ENCODE results near the gene TSHZ3. TPM values are rescaled to one million over a fixed set of nuclear protein-coding genes. Genes with fewer than 3 reads are reported as not detected.

TSHZ3 gene
- total and polyA plus RNA-seq, 2 of the 8 experiments (the other 6 are each of a cell fraction or from before 2014, with no cell fraction given) = 3.1 to 12.3 TPM

- no peaks in the 10 kb centered on the region for H3K79me1 ChIP-seq (ENCODE audit: low read depth, low read length)
- H4K20me1 ChIP-seq (replicated peaks in 1 of 2; ENCODE audit: control insufficient read depth in 1 of 2, insufficient read depth in 2 of 2, low read length in 2 of 2) = no peaks in the 10 kb centered on the region
- peak overlapping the region; percentile 19; the same call in 1 of the 2 replicates for H2BK5ac ChIP-seq (ENCODE audit: low read depth, low read length)
- DNase-seq (ENCODE audit: low read depth in 1 of 2, low spot score in 2 of 2) (no peak), FAIRE-seq (no peak)
- no peak overlapping the region for H2BK20ac ChIP-seq (ENCODE audit: low read length)
- H3K4me2 ChIP-seq (ENCODE audit: insufficient read depth in 1 of 2, low read depth in 2 of 2, low read length in 2 of 2) = no peak overlapping the region
- H3K9ac ChIP-seq (replicated peaks in 1 of 4; ENCODE audit: extremely low read depth in 1 of 4, low read depth in 3 of 4, low read length in 3 of 4) = no peak overlapping the region
- H3K4ac ChIP-seq (replicated peaks; ENCODE audit: insufficient read length, low read depth, low read length) = peak overlapping the region; percentile 29
- no peaks in the 10 kb centered on the region for H3K9me3 ChIP-seq (ENCODE audit: insufficient read depth in 2 of 2, low read depth in 1 of 2, low read length in 1 of 2)
- ChIA-PET CTCF (ENCODE audit: partially characterized antibody) (interaction anchor here (0.6 kb wide), 2 partner anchors 106 to 227 kb away, joined by 3 to 4 read pairs; no protein-coding TSS in a partner anchor), POLR2A (ENCODE audit: partially characterized antibody) (no interaction called here)
- H3K23ac ChIP-seq (ENCODE audit: insufficient read length) = no peak overlapping the region
- no peak overlapping the region for H2BK120ac ChIP-seq (replicated peaks; ENCODE audit: low read depth, low read length)
- H3K18ac ChIP-seq (ENCODE audit: extremely low read depth, low read length) = peak overlapping the region; percentile 71; the same call in 1 of the 2 replicates
- no peak overlapping the region for H2AFZ ChIP-seq (ENCODE audit: low read length)
- H3K36me3 ChIP-seq (ENCODE audit: control insufficient read depth in 2 of 4, insufficient read depth in 4 of 4, low read length in 3 of 4) = no peaks in the 10 kb centered on the region
- no peak overlapping the region for H3K4me3 ChIP-seq (ENCODE audit: extremely low read depth in 1 of 4, insufficient read depth in 2 of 4, low read depth in 3 of 4, low read length in 4 of 4)
- no peaks in the 10 kb centered on the region for H3K4me1 ChIP-seq (replicated peaks in 1 of 4; ENCODE audit: control insufficient read depth in 3 of 4, insufficient read depth in 4 of 4, low read length in 3 of 4)
- no peaks in the 10 kb centered on the region for H3K27me3 ChIP-seq (replicated peaks in 1 of 4; ENCODE audit: control insufficient read depth in 3 of 4, extremely low read depth in 1 of 4, insufficient read depth in 3 of 4, low read length in 3 of 4)
- H4K8ac ChIP-seq (ENCODE audit: extremely low read depth, insufficient read depth, low read length) = no peak overlapping the region; the same call in 1 of the 2 replicates
- peak overlapping the region; percentile 81; the same call in 1 of the 2 replicates for H2BK15ac ChIP-seq (ENCODE audit: low read length)
- no peaks in the 10 kb centered on the region for H3K79me2 ChIP-seq (ENCODE audit: control insufficient read depth in 1 of 2, insufficient read depth in 2 of 2, low read length in 2 of 2)
- 89% methylated on average over 6 of the region's 6 CpGs; no CpG with 5 or more reads in 1 of the 2 experiments for WGBS, 2 experiments (ENCODE audit: extremely low coverage in 1 of 2, insufficient coverage in 1 of 2, insufficient read length in 1 of 2, insufficient replicate concordance in 2 of 2, low coverage in 1 of 2, low lambda C conversion rate in 2 of 2, missing lambda C conversion rate in 1 of 2)
- no peaks in the 10 kb centered on the region for H3K23me2 ChIP-seq (ENCODE audit: low read depth, low read length)
- H2AK5ac ChIP-seq (ENCODE audit: low read depth, low read length) = peak overlapping the region; percentile 18; the same call in 1 of the 2 replicates
- H3K56ac ChIP-seq (replicated peaks; ENCODE audit: insufficient read length, low read depth, low read length) = no peak overlapping the region
- no peak overlapping the region for H2BK12ac ChIP-seq (ENCODE audit: low read depth, low read length)
- no peak overlapping the region for H3K27ac ChIP-seq (ENCODE audit: low read depth, low read length)
- no peak overlapping the region for H4K91ac ChIP-seq (replicated peaks; ENCODE audit: insufficient read length, low read length)
- no peak overlapping the region for H3K14ac ChIP-seq (ENCODE audit: insufficient read length)
- no peak overlapping the region for H4K5ac ChIP-seq (ENCODE audit: insufficient read length, low read depth, low read length)
- TF ChIP-seq CREB1 (IDR thresholded peaks at IDR 0.05) = no peak
- TF ChIP-seq ATF3 (IDR thresholded peaks at IDR 0.05; ENCODE audit: insufficient read depth, low read depth, low read length) = no peak
- TF ChIP-seq YY1 (IDR thresholded peaks at IDR 0.05; ENCODE audit: low read depth, low read length) = no peak
- TF ChIP-seq KDM1A (IDR thresholded peaks at IDR 0.05; ENCODE audit: borderline replicate concordance, low read length) = no peak
- no peak for TF ChIP-seq SP2 (IDR thresholded peaks at IDR 0.05; ENCODE audit: low read length)
- no peak for TF ChIP-seq RNF2 (IDR thresholded peaks at IDR 0.05; ENCODE audit: borderline replicate concordance, low read depth, low read length, missing control alignments, poor library complexity, severe bottlenecking)
- no peak for TF ChIP-seq EGR1 (IDR thresholded peaks at IDR 0.05; ENCODE audit: borderline replicate concordance, low read depth, low read length)
- TF ChIP-seq HDAC6 (IDR thresholded peaks at IDR 0.05; ENCODE audit: low read depth, low read length) = no peak
- no peak for TF ChIP-seq RXRA (IDR thresholded peaks at IDR 0.05; ENCODE audit: insufficient read depth, low read depth, low read length)
- no peak for TF ChIP-seq GABPA (IDR thresholded peaks at IDR 0.05; ENCODE audit: borderline replicate concordance, insufficient read depth, low read length)
- no peak for TF ChIP-seq HDAC2 (IDR thresholded peaks at IDR 0.05; ENCODE audit: borderline replicate concordance in 1 of 2, low read depth in 2 of 2, low read length in 2 of 2)
- TF ChIP-seq FOSL1 (IDR thresholded peaks at IDR 0.05; ENCODE audit: insufficient read depth, low read depth, low read length) = no peak
- TF ChIP-seq TAF1 (IDR thresholded peaks at IDR 0.05; ENCODE audit: low read depth, low read length) = no peak
- no peak for TF ChIP-seq JUN (IDR thresholded peaks at IDR 0.05; ENCODE audit: low read depth, low read length)
Measured at GRCh38 chr19:31380854-31381253, 31.6 kb upstream of the TSHZ3 start.
